Skeletal muscle satellite cell (primary cell): ENCODE measurements around the gene SAMHD1.

Experiments used
- H3K27me3 ChIP-seq: 2 replicates; pipeline ENCODE4 v1.7.0; 2013; ENCODE audit warnings: low read length; ENCODE audit not compliant: control insufficient read depth, insufficient read depth
- H3K36me3 ChIP-seq: 2 replicates; pipeline ENCODE4 v1.7.0; 2013; ENCODE audit warnings: mild to moderate bottlenecking, control low read depth, low read length; ENCODE audit not compliant: insufficient read depth
- H3K4me1 ChIP-seq: 2 replicates; pipeline ENCODE4 v1.7.0; 2013; ENCODE audit warnings: low read length; ENCODE audit not compliant: control insufficient read depth, insufficient read depth
- H3K4me2 ChIP-seq: 2 replicates; pipeline ENCODE4 v1.7.0; 2013; ENCODE audit warnings: mild to moderate bottlenecking, low read length
- H3K4me3 ChIP-seq: 2 replicates; pipeline ENCODE4 v1.7.0; 2013; ENCODE audit warnings: low read length
- H3K9ac ChIP-seq: 2 replicates; pipeline ENCODE4 v1.7.0; 2013; ENCODE audit warnings: mild to moderate bottlenecking, low read depth, low read length, moderate library complexity
- H3K9me3 ChIP-seq: replicated peaks from 2 replicates; pipeline ENCODE4 v1.7.0; 2013; ENCODE audit warnings: mild to moderate bottlenecking, control low read depth, low read length

The SAMHD1 gene

DNA sequence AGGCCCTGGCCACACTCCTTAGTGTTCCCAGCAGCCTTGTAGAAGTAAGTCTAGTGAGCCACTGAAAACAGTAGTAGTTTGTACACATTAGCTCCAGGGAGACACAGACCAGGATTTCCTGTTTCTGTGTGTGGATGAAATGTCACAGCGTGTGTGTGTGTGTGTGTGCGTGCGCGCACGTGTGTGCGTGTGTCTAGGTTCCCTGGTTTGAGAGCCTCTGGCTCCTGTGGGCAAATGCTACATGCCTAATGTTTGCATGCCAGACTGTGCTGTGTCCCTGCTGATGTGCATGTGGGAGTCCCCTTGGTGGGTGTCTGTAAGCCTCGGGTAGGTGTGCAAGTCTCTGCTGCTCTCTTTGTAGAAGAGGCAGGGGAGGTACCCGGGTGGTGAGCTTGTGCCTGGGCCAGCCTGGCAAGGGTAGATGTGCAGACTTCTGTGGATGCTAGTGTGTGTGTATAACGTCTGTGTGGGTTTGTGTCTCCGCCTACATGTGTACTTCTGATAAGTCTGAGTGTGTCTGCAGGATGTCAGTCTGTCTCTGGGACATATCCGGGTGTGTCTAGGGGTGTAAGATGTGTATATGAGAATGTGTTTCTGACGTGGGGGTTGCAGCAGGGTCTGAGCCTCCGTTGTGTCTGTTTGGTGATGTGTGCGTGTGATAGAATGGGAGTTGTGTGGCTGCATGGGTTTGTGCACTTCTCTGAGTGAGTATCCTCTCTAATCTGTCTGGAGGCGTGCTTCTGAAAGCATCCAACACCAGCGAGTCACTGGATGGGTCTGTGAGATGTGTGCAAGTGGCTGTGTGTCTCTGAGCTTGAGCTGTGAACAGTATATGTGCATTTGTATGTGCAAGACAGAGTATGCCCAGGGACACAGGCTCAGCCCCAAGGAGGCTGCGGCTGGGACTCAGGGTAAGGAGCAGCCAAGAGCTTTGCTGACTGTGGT lies 94.5 kb downstream of the SAMHD1 start:
- H3K4me2 ChIP-seq: peak overlapping the region; percentile 8
- H3K36me3 ChIP-seq: peaks cover 6% of the 10 kb centered on the region
- H3K27me3 ChIP-seq: no peaks in the 10 kb centered on the region
- H3K4me1 ChIP-seq: peaks cover 77% of the 10 kb centered on the region
- peak overlapping the region; percentile 32 for H3K9ac ChIP-seq
- H3K4me3 ChIP-seq: no peak overlapping the region
- no peaks in the 10 kb centered on the region for H3K9me3 ChIP-seq

DNA sequence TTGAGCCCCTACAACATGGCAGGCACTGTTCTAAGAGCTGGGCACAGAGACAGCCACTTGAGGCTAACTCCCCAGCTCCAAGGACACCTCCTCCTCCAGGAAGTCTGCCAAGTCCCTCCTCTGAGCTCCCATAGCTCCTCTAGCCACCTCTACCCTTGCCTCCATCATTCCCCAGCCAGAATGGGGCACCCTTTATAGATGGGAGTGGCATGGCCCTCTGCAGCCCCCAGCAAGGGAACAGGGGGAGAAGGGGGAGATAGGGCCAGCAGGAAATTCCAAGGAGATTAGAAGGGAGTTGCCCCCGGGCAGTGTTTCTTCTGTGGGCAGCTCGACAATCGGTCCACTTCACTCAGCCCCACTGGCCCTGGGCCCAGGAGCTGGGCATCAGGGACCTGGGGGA lies 95.3 kb downstream of the SAMHD1 start:
- Histone ChIP-seq H3K9me3 (no peaks in the 10 kb centered on the region), H3K36me3 (peaks cover 6% of the 10 kb centered on the region), H3K9ac (peak overlapping the region; percentile 32), H3K27me3 (no peaks in the 10 kb centered on the region), H3K4me3 (no peak overlapping the region), H3K4me2 (peak overlapping the region; percentile 8), H3K4me1 (peaks cover 75% of the 10 kb centered on the region)

DNA sequence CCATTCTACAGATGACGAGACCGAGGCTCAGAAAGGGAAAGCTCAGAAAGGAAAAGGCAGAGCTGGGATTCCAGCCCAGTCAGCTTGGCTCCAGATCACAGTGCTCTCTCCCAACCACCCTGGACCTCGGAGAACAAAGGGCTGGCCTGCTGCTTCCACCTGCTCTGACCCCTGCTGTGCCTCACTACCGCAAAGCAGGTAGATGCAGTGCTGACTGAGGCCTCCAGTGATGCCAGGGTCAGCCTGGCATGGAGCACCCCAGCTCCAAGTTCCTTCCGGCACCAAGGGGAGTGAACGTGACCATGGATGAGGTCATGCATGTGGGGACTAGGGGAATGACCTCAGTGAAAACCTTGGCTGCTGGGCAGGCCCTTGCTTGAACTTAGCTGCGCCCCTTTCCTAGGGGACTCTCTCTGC lies 96.3 kb downstream of the SAMHD1 start:
- no peak overlapping the region for H3K4me3 ChIP-seq
- H3K9ac ChIP-seq: peak overlapping the region; percentile 9
- H3K4me1 ChIP-seq: peaks cover 65% of the 10 kb centered on the region
- no peaks in the 10 kb centered on the region for H3K9me3 ChIP-seq
- H3K36me3 ChIP-seq: peaks cover 6% of the 10 kb centered on the region
- no peaks in the 10 kb centered on the region for H3K27me3 ChIP-seq
- H3K4me2 ChIP-seq: peak overlapping the region; percentile 8

DNA sequence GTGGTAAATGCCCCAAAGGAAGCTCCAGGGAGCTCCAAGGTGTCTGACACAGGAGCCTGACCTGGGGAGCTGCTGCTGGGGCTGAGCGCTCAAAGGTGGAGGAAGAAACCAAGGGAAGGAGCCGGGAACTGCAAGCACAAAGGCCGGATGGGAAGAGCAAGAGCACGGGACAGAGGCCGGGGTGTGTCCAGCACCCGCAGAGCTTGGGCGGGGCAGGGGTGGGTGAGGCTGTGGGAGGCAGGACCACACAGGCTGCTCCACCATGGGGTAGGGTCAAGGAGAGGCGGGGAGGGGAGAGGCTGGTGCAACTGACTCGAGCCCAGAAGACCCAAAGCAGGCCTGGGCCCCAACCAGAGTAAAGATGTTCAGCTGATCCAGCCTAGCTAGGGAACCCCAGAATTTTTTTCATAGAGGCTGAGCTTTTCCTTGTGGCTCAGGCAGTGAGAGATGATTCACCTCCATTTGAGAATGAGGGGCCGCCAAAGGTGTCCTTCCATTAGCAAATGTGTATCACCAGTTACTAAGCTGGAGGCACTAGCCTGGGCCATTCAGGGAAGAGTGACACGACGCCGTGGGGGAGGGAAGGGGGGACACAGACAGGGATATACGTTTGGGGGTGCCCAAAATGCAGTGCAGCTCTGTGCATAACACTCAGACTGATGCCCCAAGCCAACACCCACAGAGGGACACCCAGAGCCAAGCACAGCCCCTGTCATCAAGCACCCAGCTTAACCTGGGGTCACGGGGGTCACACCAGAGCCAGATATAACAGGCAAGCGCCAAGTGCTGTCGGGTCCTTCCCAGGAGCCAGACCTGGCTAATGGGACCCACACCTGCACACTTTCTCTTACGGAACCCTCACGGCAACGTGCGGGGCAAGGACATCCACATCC lies 96.9 kb downstream of the SAMHD1 start:
- H3K4me3 ChIP-seq: no peak overlapping the region
- H3K36me3 ChIP-seq: peaks cover 6% of the 10 kb centered on the region
- peaks cover 60% of the 10 kb centered on the region for H3K4me1 ChIP-seq
- H3K9ac ChIP-seq: peak overlapping the region; percentile 36
- H3K4me2 ChIP-seq: peak overlapping the region; percentile 20
- H3K27me3 ChIP-seq: no peaks in the 10 kb centered on the region
- H3K9me3 ChIP-seq: no peaks in the 10 kb centered on the region

DNA sequence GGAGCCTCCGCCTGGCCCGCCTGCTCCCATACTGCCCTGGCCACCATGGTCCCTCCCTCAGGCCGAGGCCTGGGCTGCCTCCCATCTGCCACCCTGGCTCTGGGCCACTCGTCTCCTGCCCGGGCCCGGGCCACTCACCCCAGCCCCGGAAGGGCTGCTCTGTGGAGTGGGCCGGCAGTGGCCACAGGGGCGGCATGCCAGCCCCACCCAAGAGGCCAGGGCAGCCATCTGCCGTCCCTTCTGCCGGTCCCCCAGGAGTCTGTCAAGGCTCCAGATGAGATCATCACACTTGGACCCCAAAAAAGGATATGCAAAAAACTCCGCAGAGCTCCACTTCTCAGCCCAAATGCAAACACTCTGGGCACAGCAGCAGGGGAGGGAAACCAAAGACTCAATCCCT lies 99.3 kb downstream of the SAMHD1 start:
- Histone ChIP-seq H3K4me1 (peaks cover 69% of the 10 kb centered on the region), H3K4me3 (peak overlapping the region; percentile 14), H3K27me3 (no peaks in the 10 kb centered on the region), H3K4me2 (peak overlapping the region; percentile 50), H3K9ac (peak overlapping the region; percentile 69), H3K36me3 (peaks cover 6% of the 10 kb centered on the region), H3K9me3 (no peaks in the 10 kb centered on the region)

DNA sequence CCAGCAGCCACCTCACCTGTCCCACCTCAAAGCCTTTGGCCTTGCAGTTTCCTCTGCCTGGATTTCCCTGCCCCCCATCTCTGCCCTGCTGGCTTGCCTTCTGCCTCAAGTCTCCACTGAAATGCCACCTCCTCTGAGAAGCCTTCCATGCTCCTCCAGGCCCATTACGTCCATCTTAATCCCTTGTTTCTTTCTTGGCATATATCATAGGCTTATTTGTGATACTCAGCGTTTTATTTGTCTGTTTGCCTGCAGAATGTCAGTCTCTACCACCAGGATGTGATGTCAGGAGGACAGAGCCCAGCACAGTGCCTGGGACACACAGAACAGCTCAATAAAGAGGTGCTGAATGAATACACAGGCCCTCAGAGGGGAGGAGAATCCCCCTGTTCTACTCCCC lies 100.0 kb downstream of the SAMHD1 start:
- peaks cover 69% of the 10 kb centered on the region for H3K4me1 ChIP-seq
- H3K4me3 ChIP-seq: no peak overlapping the region
- H3K9ac ChIP-seq: peak overlapping the region; percentile 69
- peaks cover 6% of the 10 kb centered on the region for H3K36me3 ChIP-seq
- H3K9me3 ChIP-seq: no peaks in the 10 kb centered on the region
- H3K27me3 ChIP-seq: no peaks in the 10 kb centered on the region
- no peak overlapping the region for H3K4me2 ChIP-seq

DNA sequence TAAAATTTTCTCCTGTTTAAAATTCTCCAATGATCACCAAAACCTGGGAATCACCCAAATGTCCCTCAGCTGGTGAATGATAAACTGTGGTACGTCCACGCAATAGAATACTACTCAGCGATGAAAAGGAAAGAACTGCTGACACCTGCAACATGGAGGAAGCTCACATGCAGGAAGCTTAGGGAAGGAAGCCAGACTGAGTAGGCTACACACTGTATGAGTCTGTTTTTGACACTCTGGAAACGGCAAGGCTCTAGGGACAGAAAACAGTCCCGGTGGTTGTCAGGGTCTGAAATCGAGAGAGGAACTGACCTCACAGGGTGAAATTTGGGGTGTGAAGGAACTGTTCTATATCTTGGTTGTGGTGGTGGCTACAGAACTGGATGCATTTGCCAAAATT lies 100.7 kb downstream of the SAMHD1 start:
- no peaks in the 10 kb centered on the region for H3K9me3 ChIP-seq
- H3K36me3 ChIP-seq: peaks cover 6% of the 10 kb centered on the region
- no peaks in the 10 kb centered on the region for H3K27me3 ChIP-seq
- H3K9ac ChIP-seq: no peak overlapping the region
- H3K4me2 ChIP-seq: no peak overlapping the region
- H3K4me1 ChIP-seq: peaks cover 67% of the 10 kb centered on the region
- H3K4me3 ChIP-seq: no peak overlapping the region

DNA sequence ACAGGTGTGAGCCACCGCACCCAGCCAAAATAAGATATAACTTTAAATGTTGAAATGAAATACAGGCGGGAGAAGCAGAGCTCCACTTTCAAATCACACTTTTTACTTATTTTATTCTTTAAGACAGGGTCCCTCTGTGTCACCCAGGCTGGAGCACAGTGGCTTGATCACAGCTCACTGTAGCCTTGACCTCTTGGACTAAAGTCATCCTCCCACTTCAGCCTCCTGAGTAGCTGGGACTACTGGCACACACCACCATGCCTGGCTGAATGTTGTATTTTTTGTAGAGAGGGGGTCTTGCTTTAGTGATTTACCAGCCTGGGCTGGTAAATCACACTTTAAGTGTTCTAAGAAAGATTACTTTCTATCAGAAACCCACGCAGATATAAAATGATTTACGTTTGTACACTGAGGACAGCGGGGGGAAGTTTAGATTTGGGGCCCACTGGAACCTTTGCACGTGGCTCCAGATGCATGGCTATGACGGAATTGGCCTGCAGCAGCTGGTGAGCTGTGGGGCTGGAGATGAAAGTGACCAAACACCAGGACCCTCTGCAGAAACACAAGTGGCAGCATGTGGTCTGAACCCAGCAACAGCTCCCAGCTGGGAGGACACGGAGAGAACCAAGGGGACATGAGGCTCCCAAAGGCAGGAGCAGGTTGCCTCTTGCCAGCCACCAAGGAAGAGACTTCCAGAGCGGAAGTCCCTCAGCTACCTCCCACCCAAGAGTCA lies 102.0 kb downstream of the SAMHD1 start:
- peaks cover 6% of the 10 kb centered on the region for H3K36me3 ChIP-seq
- H3K4me1 ChIP-seq: peaks cover 63% of the 10 kb centered on the region
- no peak overlapping the region for H3K4me3 ChIP-seq
- H3K9me3 ChIP-seq: no peaks in the 10 kb centered on the region
- H3K27me3 ChIP-seq: no peaks in the 10 kb centered on the region
- no peak overlapping the region for H3K9ac ChIP-seq
- no peak overlapping the region for H3K4me2 ChIP-seq

DNA sequence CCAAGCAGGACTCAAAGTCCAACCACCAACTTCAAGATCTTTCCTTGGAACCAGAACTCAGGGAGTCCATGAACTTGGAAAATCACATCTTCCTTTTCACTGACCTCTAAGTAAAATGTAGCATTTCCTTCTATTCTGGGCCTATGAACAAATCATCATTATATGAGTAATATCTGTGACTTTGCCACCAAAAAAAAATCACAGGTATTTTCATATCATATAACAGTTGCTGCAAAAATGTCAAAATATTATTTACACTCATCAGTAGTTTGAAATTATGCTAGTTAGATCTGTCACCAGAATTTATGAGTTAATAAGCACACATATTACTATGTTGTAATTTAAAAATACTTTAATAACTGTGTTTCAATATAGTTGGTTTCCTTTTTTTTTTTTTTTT lies 102.8 kb downstream of the SAMHD1 start:
- peak overlapping the region; percentile 25 for H3K4me3 ChIP-seq
- H3K36me3 ChIP-seq: peaks cover 6% of the 10 kb centered on the region
- H3K27me3 ChIP-seq: no peaks in the 10 kb centered on the region
- H3K9me3 ChIP-seq: no peaks in the 10 kb centered on the region
- H3K9ac ChIP-seq: peak overlapping the region; percentile 68
- peaks cover 57% of the 10 kb centered on the region for H3K4me1 ChIP-seq
- peak overlapping the region; percentile 63 for H3K4me2 ChIP-seq

DNA sequence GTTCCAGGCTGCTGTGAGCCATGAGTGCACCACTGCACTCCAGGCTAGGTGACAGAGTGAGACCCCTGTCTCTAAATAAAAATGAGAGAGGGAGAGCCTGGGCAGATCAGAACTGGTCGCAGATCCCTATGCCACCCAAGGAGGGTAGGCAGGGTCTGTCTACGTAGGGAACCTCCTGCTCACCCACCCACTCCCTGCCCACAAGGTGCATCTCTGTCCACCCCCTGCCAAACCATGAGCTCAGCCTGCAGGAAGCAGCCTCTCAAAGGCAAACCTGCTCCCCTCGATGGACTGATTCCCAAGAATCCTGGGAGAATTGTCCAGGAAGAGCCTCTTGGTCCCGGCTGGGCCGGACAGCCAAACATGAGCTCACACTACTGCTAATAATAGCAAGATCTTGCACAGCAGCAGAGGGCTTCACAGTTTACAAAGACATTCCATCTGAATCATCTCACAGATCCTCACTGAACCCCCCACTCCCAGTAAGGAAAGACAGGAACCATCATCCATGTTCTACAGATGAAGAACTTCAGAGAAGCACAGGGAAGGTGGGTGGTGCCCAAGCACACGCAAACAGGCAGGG lies 103.3 kb downstream of the SAMHD1 start:
- H3K4me1 ChIP-seq: peaks cover 61% of the 10 kb centered on the region
- H3K9ac ChIP-seq: peak overlapping the region; percentile 68
- H3K27me3 ChIP-seq: no peaks in the 10 kb centered on the region

DNA sequence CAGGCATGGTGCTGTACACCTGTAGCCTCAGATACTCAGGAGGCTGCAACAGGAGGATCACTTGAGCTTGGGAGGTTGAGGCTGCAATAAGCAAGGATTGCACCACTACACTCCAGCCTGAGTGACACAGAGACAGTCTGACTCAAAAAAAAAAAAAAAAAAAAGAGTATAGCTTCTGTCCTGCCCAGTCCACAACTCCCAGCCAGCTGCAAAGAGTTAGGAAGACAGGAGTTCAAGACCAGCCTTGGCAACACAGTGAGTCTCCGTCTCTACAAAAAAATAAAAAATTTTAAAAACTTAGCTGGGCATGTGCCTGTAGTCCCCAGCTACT lies 103.8 kb downstream of the SAMHD1 start:
- Histone ChIP-seq H3K27me3 (no peaks in the 10 kb centered on the region), H3K4me2 (peak overlapping the region; percentile 63), H3K9me3 (no peaks in the 10 kb centered on the region), H3K4me1 (peaks cover 61% of the 10 kb centered on the region), H3K36me3 (no peaks in the 10 kb centered on the region), H3K9ac (peak overlapping the region; percentile 59), H3K4me3 (no peak overlapping the region)

More for the DNA sequence above, 103.3 kb downstream of the SAMHD1 start:
- H3K4me2 ChIP-seq: peak overlapping the region; percentile 63
- H3K4me3 ChIP-seq: peak overlapping the region; percentile 25
- H3K36me3 ChIP-seq: peaks cover 1% of the 10 kb centered on the region
- no peaks in the 10 kb centered on the region for H3K9me3 ChIP-seq
